Parathyroid adenoma (tissue), 2 donors: ENCODE results near the gene ZFP64.

Source experiments
- H2AFZ ChIP-seq: fragments of 300-600 bp; sonication (generic); one replicate; pipeline ENCODE4 v1.7.0; 2017; ENCODE audit warnings: antibody characterized with exemption, mild to moderate bottlenecking
- H3K27ac ChIP-seq: fragments of 300-600 bp; sonication (generic); one replicate; pipeline ENCODE4 v1.7.0; 2017
- H3K27me3 ChIP-seq: fragments of 300-600 bp; sonication (generic); one replicate; pipeline ENCODE4 v1.7.0; 2017; ENCODE audit warnings: low read length; ENCODE audit not compliant: control insufficient read depth, insufficient read depth
- H3K36me3 ChIP-seq: fragments of 300-600 bp; sonication (generic); one replicate; pipeline ENCODE4 v1.7.0; 2017; ENCODE audit warnings: low read length; ENCODE audit not compliant: control insufficient read depth, insufficient read depth
- H3K4me1 ChIP-seq: fragments of 300-600 bp; sonication (generic); one replicate; pipeline ENCODE4 v1.7.0; 2017; ENCODE audit warnings: control low read depth
- H3K4me2 ChIP-seq: fragments of 300-600 bp; sonication (generic); one replicate; pipeline ENCODE4 v1.7.0; 2017; ENCODE audit warnings: low read length
- H3K4me3 ChIP-seq: fragments of 300-600 bp; sonication (generic); one replicate; pipeline ENCODE4 v1.7.0; 2017; ENCODE audit warnings: low read depth, low read length
- H3K79me2 ChIP-seq: fragments of 300-600 bp; sonication (generic); one replicate; pipeline ENCODE4 v1.7.0; 2017; ENCODE audit warnings: control low read depth
- H3K9ac ChIP-seq: fragments of 300-600 bp; sonication (generic); one replicate; pipeline ENCODE4 v1.7.0; 2017; ENCODE audit warnings: mild to moderate bottlenecking
- H3K9me3 ChIP-seq: fragments of 300-600 bp; sonication (generic); one replicate; pipeline ENCODE4 v1.7.0; 2017; ENCODE audit warnings: low read length; ENCODE audit not compliant: control insufficient read depth
- CTCF ChIP-seq: fragments of 300-600 bp; sonication (generic); IDR thresholded peaks from one replicate; pipeline ENCODE4 v1.7.0; 2017; ENCODE audit warnings: antibody characterized with exemption, mild to moderate bottlenecking
- donor health status: primary hyperparathyroidism.

Gene ZFP64

GRCh38 chr20:52130406-52130805 lies 61.2 kb downstream of the ZFP64 start:
- no peak for TF ChIP-seq CTCF
- no peaks in the 10 kb centered on the region for H3K4me1 ChIP-seq
- H3K4me2 ChIP-seq: no peak overlapping the region
- no peaks in the 10 kb centered on the region for H3K9me3 ChIP-seq
- no peaks in the 10 kb centered on the region for H3K79me2 ChIP-seq
- H3K9ac ChIP-seq: no peak overlapping the region
- H3K27ac ChIP-seq: no peak overlapping the region
- H3K36me3 ChIP-seq: no peaks in the 10 kb centered on the region
- no peaks in the 10 kb centered on the region for H3K27me3 ChIP-seq
- no peak overlapping the region for H3K4me3 ChIP-seq
- H2AFZ ChIP-seq: no peak overlapping the region

- no peaks in the 10 kb centered on the region for H3K36me3 ChIP-seq
- no peaks in the 10 kb centered on the region for H3K4me1 ChIP-seq
- H3K9ac ChIP-seq: no peak overlapping the region
- no peak overlapping the region for H3K27ac ChIP-seq
- no peak overlapping the region for H2AFZ ChIP-seq
- no peaks in the 10 kb centered on the region for H3K27me3 ChIP-seq
- H3K4me3 ChIP-seq: no peak overlapping the region
- H3K79me2 ChIP-seq: no peaks in the 10 kb centered on the region
- no peak overlapping the region for H3K4me2 ChIP-seq
- TF ChIP-seq CTCF: no peak
- H3K9me3 ChIP-seq: no peaks in the 10 kb centered on the region
Observed at GRCh38 chr20:52129611-52130010, 62.0 kb downstream of the ZFP64 start.

GRCh38 chr20:52127309-52127708 lies 64.3 kb downstream of the ZFP64 start:
- Histone ChIP-seq H3K4me2 (no peak overlapping the region), H3K79me2 (no peaks in the 10 kb centered on the region), H2AFZ (no peak overlapping the region), H3K9ac (no peak overlapping the region), H3K36me3 (no peaks in the 10 kb centered on the region), H3K4me3 (no peak overlapping the region), H3K4me1 (no peaks in the 10 kb centered on the region), H3K27ac (no peak overlapping the region), H3K27me3 (no peaks in the 10 kb centered on the region), H3K9me3 (no peaks in the 10 kb centered on the region)
- no peak for TF ChIP-seq CTCF

- Histone ChIP-seq H2AFZ (no peak overlapping the region), H3K9ac (no peak overlapping the region), H3K4me1 (no peaks in the 10 kb centered on the region), H3K4me2 (no peak overlapping the region), H3K27me3 (no peaks in the 10 kb centered on the region), H3K4me3 (no peak overlapping the region), H3K36me3 (no peaks in the 10 kb centered on the region), H3K27ac (no peak overlapping the region), H3K79me2 (no peaks in the 10 kb centered on the region), H3K9me3 (no peaks in the 10 kb centered on the region)
- TF ChIP-seq CTCF: no peak
Observed at GRCh38 chr20:52124821-52125220, 66.8 kb downstream of the ZFP64 start.

- Histone ChIP-seq H3K9ac (no peak overlapping the region), H3K36me3 (no peaks in the 10 kb centered on the region), H3K27ac (no peak overlapping the region), H3K27me3 (no peaks in the 10 kb centered on the region), H2AFZ (no peak overlapping the region), H3K9me3 (no peaks in the 10 kb centered on the region), H3K4me1 (no peaks in the 10 kb centered on the region), H3K4me3 (no peak overlapping the region), H3K79me2 (no peaks in the 10 kb centered on the region), H3K4me2 (no peak overlapping the region)
- TF ChIP-seq CTCF: no peak
Observed at GRCh38 chr20:52118696-52119095, 72.9 kb downstream of the ZFP64 start.
